H9 (cell line): ENCODE data around the gene ANTXRL. TPM values are rescaled to one million over a fixed set of nuclear protein-coding genes. Genes with fewer than 3 reads are reported as not detected.

Experiments
- DNase-seq: peaks from one replicate; pipeline ENCODE4 v3.0.0-alpha.2; 2017
- H2AFZ ChIP-seq: one replicate; pipeline ENCODE4 v1.6.1; 2013; ENCODE audit warnings: mild to moderate bottlenecking, low read length, control low read depth, moderate library complexity
- H2AK5ac ChIP-seq: 2 replicates; pipeline ENCODE4 v1.6.1; 2013; ENCODE audit warnings: low read length, control low read depth, mixed read lengths; ENCODE audit not compliant: insufficient read length
- H2BK120ac ChIP-seq: one replicate; pipeline ENCODE4 v1.6.1; 2013; ENCODE audit warnings: low read depth, mild to moderate bottlenecking, low read length, control low read depth, inconsistent platforms; ENCODE audit not compliant: poor library complexity, severe bottlenecking
- H2BK12ac ChIP-seq: 2 replicates; pipeline ENCODE4 v1.6.1; 2013; ENCODE audit warnings: low read length, control low read depth, mixed read lengths, low read depth; ENCODE audit not compliant: insufficient read length
- H2BK15ac ChIP-seq: 2 replicates; pipeline ENCODE4 v1.6.1; 2013; ENCODE audit warnings: low read depth, low read length, control low read depth
- H2BK20ac ChIP-seq: one replicate; pipeline ENCODE4 v1.6.1; 2013; ENCODE audit warnings: low read depth, mild to moderate bottlenecking, low read length, control low read depth, inconsistent platforms; ENCODE audit not compliant: poor library complexity, severe bottlenecking
- H2BK5ac ChIP-seq: 2 replicates; pipeline ENCODE4 v1.6.1; 2013; ENCODE audit warnings: low read length, control low read depth, mixed read lengths; ENCODE audit not compliant: insufficient read length
- H3K14ac ChIP-seq: 2 replicates; pipeline ENCODE4 v1.6.1; 2013; ENCODE audit warnings: low read length, control low read depth; ENCODE audit not compliant: insufficient read depth
- H3K18ac ChIP-seq: 2 replicates; pipeline ENCODE4 v1.6.1; 2013; ENCODE audit warnings: low read depth, mild to moderate bottlenecking, mixed read lengths, low read length, control low read depth; ENCODE audit not compliant: insufficient read length
- H3K23ac ChIP-seq: 2 replicates; pipeline ENCODE4 v1.6.1; 2013; ENCODE audit warnings: low read length, control low read depth, mixed read lengths, low read depth; ENCODE audit not compliant: insufficient read length
- H3K23me2 ChIP-seq: 2 replicates; pipeline ENCODE4 v1.6.1; 2013; ENCODE audit warnings: low read depth, mild to moderate bottlenecking, mixed read lengths, low read length, control low read depth; ENCODE audit not compliant: insufficient read length, poor library complexity, severe bottlenecking
- H3K27ac ChIP-seq: 2 replicates; pipeline ENCODE4 v1.5.1; 2013; ENCODE audit warnings: low read length, control low read depth, mixed read lengths, low read depth; ENCODE audit not compliant: insufficient read length
- H3K27me3 ChIP-seq: 2 replicates; pipeline ENCODE4 v1.6.1; 2013; ENCODE audit warnings: low read length, control low read depth, inconsistent platforms; ENCODE audit not compliant: insufficient read depth
- H3K4ac ChIP-seq: 2 replicates; pipeline ENCODE4 v1.6.1; 2013; ENCODE audit warnings: low read depth, mild to moderate bottlenecking, control low read depth, inconsistent platforms, low read length, moderate library complexity
- H3K4me1 ChIP-seq: 2 replicates; pipeline ENCODE4 v1.6.1; 2013; ENCODE audit warnings: low read length, control low read depth, inconsistent platforms; ENCODE audit not compliant: insufficient read depth
- H3K4me2 ChIP-seq: 2 replicates; pipeline ENCODE4 v1.6.1; 2013; ENCODE audit warnings: low read length, control low read depth, mixed read lengths; ENCODE audit not compliant: insufficient read length, insufficient read depth
- H3K56ac ChIP-seq: 2 replicates; pipeline ENCODE4 v1.6.1; 2013; ENCODE audit warnings: low read depth, mild to moderate bottlenecking, mixed read lengths, low read length, control low read depth; ENCODE audit not compliant: insufficient read length
- H3K79me1 ChIP-seq: 2 replicates; pipeline ENCODE4 v1.6.1; 2013; ENCODE audit warnings: low read depth, mild to moderate bottlenecking, moderate library complexity, low read length, control low read depth, inconsistent platforms; ENCODE audit not compliant: insufficient read depth, poor library complexity, severe bottlenecking
- H3K79me2 ChIP-seq: 2 replicates; pipeline ENCODE4 v1.6.1; 2013; ENCODE audit warnings: low read length, control low read depth, inconsistent platforms; ENCODE audit not compliant: insufficient read depth
- H3K9ac ChIP-seq: 2 replicates; pipeline ENCODE4 v1.6.1; 2013; ENCODE audit warnings: low read length, control low read depth, mixed read lengths; ENCODE audit not compliant: insufficient read length; ENCODE audit errors: extremely low read depth
- H3K9me3 ChIP-seq: one replicate; pipeline ENCODE4 v1.6.1; 2013; ENCODE audit warnings: low read depth, low read length, inconsistent platforms; ENCODE audit not compliant: control insufficient read depth
- H3T11ph ChIP-seq: one replicate; pipeline ENCODE4 v1.6.1; 2013; ENCODE audit warnings: mild to moderate bottlenecking, low read length, control low read depth, inconsistent platforms
- H4K20me1 ChIP-seq: one replicate; pipeline ENCODE4 v1.6.1; 2013; ENCODE audit not compliant: control insufficient read depth, insufficient read length, insufficient read depth
- H4K5ac ChIP-seq: 2 replicates; pipeline ENCODE4 v1.6.1; 2013; ENCODE audit warnings: low read depth, mild to moderate bottlenecking, mixed read lengths, low read length, control low read depth; ENCODE audit not compliant: insufficient read length
- H4K8ac ChIP-seq: replicated peaks from 2 replicates; pipeline ENCODE4 v1.6.1; 2013; ENCODE audit warnings: low read length, control low read depth, mixed read lengths, low read depth; ENCODE audit not compliant: insufficient read length
- H4K91ac ChIP-seq: 2 replicates; pipeline ENCODE4 v1.6.1; 2013; ENCODE audit warnings: low read depth, mild to moderate bottlenecking, moderate library complexity, mixed read lengths, low read length, control low read depth; ENCODE audit not compliant: insufficient read length
- H3K27ac Mint-ChIP-seq, 3 experiments: 2 replicates in 2 of 3; 3 replicates in 1 of 3; pipeline ENCODE4 v1.8.0; 2020 to 2021; ENCODE audit warnings: mixed read lengths in 3 of 3, mild to moderate bottlenecking in 1 of 3, moderate library complexity in 1 of 3
- H3K27me3 Mint-ChIP-seq: 2 replicates; pipeline ENCODE4 v1.8.0; 2021; ENCODE audit warnings: low read depth, mild to moderate bottlenecking, moderate library complexity, mixed read lengths
- H3K36me3 Mint-ChIP-seq, 3 experiments: 2 replicates in 2 of 3; 3 replicates in 1 of 3; pipeline ENCODE4 v1.8.0; 2020 to 2021; ENCODE audit warnings: low read depth in 3 of 3, mixed read lengths in 3 of 3; ENCODE audit not compliant: insufficient read depth in 1 of 3
- H3K4me1 Mint-ChIP-seq, 2 experiments: 2 replicates each; pipeline ENCODE4 v1.8.0; 2020; ENCODE audit warnings: mixed read lengths in 2 of 2
- H3K4me3 Mint-ChIP-seq, 2 experiments: 2 replicates in 1 of 2; 3 replicates in 1 of 2; pipeline ENCODE4 v1.8.0; 2020 to 2021; ENCODE audit warnings: mild to moderate bottlenecking in 2 of 2, mixed read lengths in 2 of 2, moderate library complexity in 1 of 2
- H3K9me3 Mint-ChIP-seq, 2 experiments: 2 replicates in 1 of 2; 3 replicates in 1 of 2; pipeline ENCODE4 v1.8.0; 2020; ENCODE audit warnings: mild to moderate bottlenecking in 2 of 2, mixed read lengths in 2 of 2, moderate library complexity in 1 of 2
- CTCF ChIP-seq: fragments of 200-600 bp; sonication (generic); conservative IDR thresholded peaks from 3 replicates; pipeline ENCODE4 v1.8.0; 2021; ENCODE audit warnings: antibody characterized with exemption, mild to moderate bottlenecking
- WGBS: extraction: QIAGEN DNeasy Blood & Tissue Kit; methylation state at CpG from one replicate; pipeline ENCODE4 v1.1.7; 2013; ENCODE audit warnings: missing lambda C conversion rate, low lambda C conversion rate, mixed read lengths; ENCODE audit not compliant: insufficient read length; ENCODE audit errors: extremely low coverage; 5-methylcytosine and 5-hydroxymethylcytosine counted together
- total RNA-seq: library from RNA; stranded (reverse); gene quantifications from 2 replicates; pipeline ENCODE4 v1.2.1, GENCODE V29; 2021

ANTXRL gene
- total RNA-seq, 1 experiment from 2014 or later: not detected

- H4K91ac ChIP-seq: no peak overlapping the region
- H3K79me1 ChIP-seq: no peaks in the 10 kb centered on the region
- H4K20me1 ChIP-seq: no peaks in the 10 kb centered on the region
- H3K56ac ChIP-seq: no peak overlapping the region
- no peak overlapping the region for H2AK5ac ChIP-seq
- H3K4me1 ChIP-seq: no peaks in the 10 kb centered on the region
- H2AFZ ChIP-seq: no peak overlapping the region
- no peaks in the 10 kb centered on the region for H3K23me2 ChIP-seq
- no peak overlapping the region for H3K23ac ChIP-seq
- no peak overlapping the region for H2BK5ac ChIP-seq
- no peak overlapping the region for H2BK12ac ChIP-seq
- H3K27me3 ChIP-seq: no peaks in the 10 kb centered on the region
- DNase-seq: no peak
- no peak overlapping the region for H4K5ac ChIP-seq
- TF ChIP-seq CTCF: no peak
- Mint-ChIP-seq H3K4me1 (peaks cover 3% of the 10 kb centered on the region in 2 experiments), H3K4me3 (no peak overlapping the region), H3K27me3 (no peaks in the 10 kb centered on the region; the same call in 1 of the 2 replicates), H3K36me3 (no peaks in the 10 kb centered on the region), H3K9me3 (no peaks in the 10 kb centered on the region; a peak in 1 of 5 replicates), H3K27ac (no peak overlapping the region)
- H3K4ac ChIP-seq: no peak overlapping the region
- H3K9ac ChIP-seq: no peak overlapping the region
- H2BK15ac ChIP-seq: no peak overlapping the region
- no peak overlapping the region for H3K14ac ChIP-seq
- no peaks in the 10 kb centered on the region for H3K79me2 ChIP-seq
- H3K9me3 ChIP-seq: no peaks in the 10 kb centered on the region
- H3T11ph ChIP-seq: no peak overlapping the region
- H4K8ac ChIP-seq: no peak overlapping the region
- WGBS: no CpG with 5 or more reads among the region's 16 CpGs
- H2BK120ac ChIP-seq: no peak overlapping the region
- H3K4me2 ChIP-seq: no peak overlapping the region
- H2BK20ac ChIP-seq: no peak overlapping the region
- no peak overlapping the region for H3K18ac ChIP-seq
- H3K27ac ChIP-seq: no peak overlapping the region
These were observed 34.6 kb upstream of the ANTXRL start for GRCh38 chr10:46251857-46252847.
